A549 treated with AZD9567 at 1 μM for 4 hours (cell line): Measurements from ENCODE around the gene NBPF3. TPM values are rescaled to one million over a fixed set of nuclear protein-coding genes. Genes with fewer than 3 reads are reported as not detected.

ENCODE experiments used
- total RNA-seq: library from RNA; stranded (reverse); fragments of 200-300 nt; extraction: Qiagen RNA extraction; gene quantifications from 5 replicates; pipeline ENCODE4 v1.2.3, GENCODE V29; 2022; ENCODE audit not compliant: insufficient read depth

NBPF3 gene
- 5.8 to 7.2 TPM (median 7.0 TPM) in 5 replicates for total RNA-seq

GRCh38 chr1:21439721-21440629, at the start of gene NBPF3:
Gene NBPF3, plus strand, starts transcription at chr1:21440137. Its CDS starts 4,950 bp downstream, at chr1:21445087.

GRCh38 chr1:21509351-21510112, 69.6 kb downstream of the NBPF3 start, which contains the start of gene ALPL:
Gene ALPL, plus strand, starts transcription at chr1:21509423. Its CDS starts 44,659 bp downstream, at chr1:21554082.

Other genes with a start within 250 kb of the NBPF3 start
- gene ECE1, start 149.7 kb upstream of the NBPF3 start, total RNA-seq = 51.3 to 61.6 TPM (median 58.1 TPM) in 5 replicates
- 0.10 to 0.35 TPM (median 0.22 TPM) in 4 of 5 replicates, not detected in the other for gene ALPL, start 69.3 kb downstream of the NBPF3 start, total RNA-seq
- gene RAP1GAP, start 229.2 kb downstream of the NBPF3 start, total RNA-seq = 6.4 to 9.6 TPM (median 9.0 TPM) in 5 replicates